ENCODE measurements around the gene AGAP1.

Gene AGAP1

DNA sequence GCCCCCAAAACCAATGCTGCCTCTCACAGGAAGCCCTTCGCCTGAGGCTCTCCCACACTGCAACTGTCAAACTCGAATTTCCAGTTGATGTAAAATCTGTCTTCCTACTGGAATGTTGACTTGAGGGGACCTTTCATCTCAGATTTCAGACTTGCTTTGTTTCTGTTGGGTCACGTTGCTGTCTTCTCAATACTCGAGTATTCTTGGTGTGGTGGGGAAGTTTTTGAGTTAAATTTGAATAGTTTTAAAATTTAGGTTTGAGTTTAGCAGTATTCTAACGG lies 50.8 kb downstream of the AGAP1 start:
- TF ChIP-seq FOXP2 (optimal IDR thresholded peaks at IDR 0.05; ENCODE audit: borderline replicate concordance, extremely low read depth, extremely low read length, insufficient read depth) (no peak), SIN3A (IDR thresholded peaks at IDR 0.05; ENCODE audit: borderline replicate concordance, insufficient read depth, low read length) (no peak), TAF1 (IDR thresholded peaks at IDR 0.05; ENCODE audit: borderline replicate concordance, insufficient read depth, low read length) (no peak), POLR2AphosphoS5 (IDR thresholded peaks at IDR 0.05; ENCODE audit: low read depth, low read length) (no peak)
- TF ChIP-seq, protein P1, sequence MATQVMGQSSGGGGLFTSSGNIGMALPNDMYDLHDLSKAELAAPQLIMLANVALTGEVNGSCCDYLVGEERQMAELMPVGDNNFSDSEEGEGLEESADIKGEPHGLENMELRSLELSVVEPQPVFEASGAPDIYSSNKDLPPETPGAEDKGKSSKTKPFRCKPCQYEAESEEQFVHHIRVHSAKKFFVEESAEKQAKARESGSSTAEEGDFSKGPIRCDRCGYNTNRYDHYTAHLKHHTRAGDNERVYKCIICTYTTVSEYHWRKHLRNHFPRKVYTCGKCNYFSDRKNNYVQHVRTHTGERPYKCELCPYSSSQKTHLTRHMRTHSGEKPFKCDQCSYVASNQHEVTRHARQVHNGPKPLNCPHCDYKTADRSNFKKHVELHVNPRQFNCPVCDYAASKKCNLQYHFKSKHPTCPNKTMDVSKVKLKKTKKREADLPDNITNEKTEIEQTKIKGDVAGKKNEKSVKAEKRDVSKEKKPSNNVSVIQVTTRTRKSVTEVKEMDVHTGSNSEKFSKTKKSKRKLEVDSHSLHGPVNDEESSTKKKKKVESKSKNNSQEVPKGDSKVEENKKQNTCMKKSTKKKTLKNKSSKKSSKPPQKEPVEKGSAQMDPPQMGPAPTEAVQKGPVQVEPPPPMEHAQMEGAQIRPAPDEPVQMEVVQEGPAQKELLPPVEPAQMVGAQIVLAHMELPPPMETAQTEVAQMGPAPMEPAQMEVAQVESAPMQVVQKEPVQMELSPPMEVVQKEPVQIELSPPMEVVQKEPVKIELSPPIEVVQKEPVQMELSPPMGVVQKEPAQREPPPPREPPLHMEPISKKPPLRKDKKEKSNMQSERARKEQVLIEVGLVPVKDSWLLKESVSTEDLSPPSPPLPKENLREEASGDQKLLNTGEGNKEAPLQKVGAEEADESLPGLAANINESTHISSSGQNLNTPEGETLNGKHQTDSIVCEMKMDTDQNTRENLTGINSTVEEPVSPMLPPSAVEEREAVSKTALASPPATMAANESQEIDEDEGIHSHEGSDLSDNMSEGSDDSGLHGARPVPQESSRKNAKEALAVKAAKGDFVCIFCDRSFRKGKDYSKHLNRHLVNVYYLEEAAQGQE (IDR thresholded peaks at IDR 0.05; ENCODE audit: insufficient read depth in 1 of 2, low read depth in 2 of 2, low read length in 2 of 2) = no peak

DNA sequence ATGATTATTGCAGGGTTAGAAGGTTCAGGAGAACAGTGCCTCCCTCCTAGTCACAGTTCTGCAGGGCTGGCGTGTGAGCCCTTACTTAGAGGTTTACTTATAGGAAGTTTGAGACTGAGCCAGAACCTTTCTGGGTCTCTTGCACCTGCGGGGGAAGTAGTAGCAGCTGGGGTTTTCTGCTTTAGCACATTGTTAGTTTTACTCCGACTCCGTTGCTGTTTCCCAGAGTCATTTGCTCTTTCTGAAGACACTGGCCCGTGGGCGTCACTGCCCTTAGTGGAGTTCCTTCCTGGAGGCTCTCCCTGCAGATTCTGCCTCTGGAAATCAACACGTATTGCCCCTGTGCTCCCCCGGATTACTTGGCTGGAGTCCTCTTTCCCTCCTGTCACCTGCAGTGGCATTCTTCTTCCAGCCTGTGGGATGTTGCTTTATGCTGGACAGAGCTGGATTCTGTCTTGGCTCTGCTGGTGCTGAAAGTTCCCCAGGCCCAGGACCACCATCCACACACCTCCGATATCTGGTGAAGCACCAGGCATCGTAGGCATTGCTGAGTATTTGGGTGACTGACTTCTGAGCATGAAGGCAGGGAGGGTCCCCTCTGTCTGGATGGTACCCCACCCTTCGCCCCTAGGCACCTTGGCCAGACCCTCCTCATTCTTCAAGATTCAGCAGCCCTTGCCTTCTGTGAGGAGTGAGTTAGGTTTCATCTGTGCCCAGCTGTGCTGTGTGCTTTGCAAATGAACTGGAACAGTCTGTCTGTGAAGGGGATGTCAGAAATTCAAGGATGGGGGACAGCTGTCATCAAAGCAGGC lies 51.7 kb downstream of the AGAP1 start:
- no peak for TF ChIP-seq POLR2AphosphoS5 (IDR thresholded peaks at IDR 0.05; ENCODE audit: low read depth, low read length)
- TF ChIP-seq, protein P1 (IDR thresholded peaks at IDR 0.05; ENCODE audit: insufficient read depth in 1 of 2, low read depth in 2 of 2, low read length in 2 of 2) = peak in 1 of 2 experiments; percentile 70; a peak in 2 of 4 replicates

- no peak for TF ChIP-seq TAF1 (IDR thresholded peaks at IDR 0.05; ENCODE audit: borderline replicate concordance, insufficient read depth, low read length)
- TF ChIP-seq SIN3A (IDR thresholded peaks at IDR 0.05; ENCODE audit: borderline replicate concordance, insufficient read depth, low read length) = no peak
- TF ChIP-seq, protein P1 (IDR thresholded peaks at IDR 0.05; ENCODE audit: insufficient read depth in 1 of 2, low read depth in 2 of 2, low read length in 2 of 2) = no peak
- no peak for TF ChIP-seq POLR2AphosphoS5 (IDR thresholded peaks at IDR 0.05; ENCODE audit: low read depth, low read length)
- TF ChIP-seq FOXP2 (optimal IDR thresholded peaks at IDR 0.05; ENCODE audit: borderline replicate concordance, extremely low read depth, extremely low read length, insufficient read depth) = no peak
Measured at GRCh38 chr2:235546151-235546435, 52.2 kb downstream of the AGAP1 start.

- TF ChIP-seq, protein P1 (IDR thresholded peaks at IDR 0.05; ENCODE audit: insufficient read depth in 1 of 2, low read depth in 2 of 2, low read length in 2 of 2) = no peak
- TF ChIP-seq POLR2AphosphoS5 (IDR thresholded peaks at IDR 0.05; ENCODE audit: low read depth, low read length) = no peak
- TF ChIP-seq FOXP2 (optimal IDR thresholded peaks at IDR 0.05; ENCODE audit: borderline replicate concordance, extremely low read depth, extremely low read length, insufficient read depth) = no peak
- no peak for TF ChIP-seq TAF1 (IDR thresholded peaks at IDR 0.05; ENCODE audit: borderline replicate concordance, insufficient read depth, low read length)
- TF ChIP-seq SIN3A (IDR thresholded peaks at IDR 0.05; ENCODE audit: borderline replicate concordance, insufficient read depth, low read length) = no peak
Measured at GRCh38 chr2:235546436-235546835, 52.6 kb downstream of the AGAP1 start.
